ENCODE data around the gene PRDM16. TPM values are rescaled to one million over a fixed set of nuclear protein-coding genes. Genes with fewer than 3 reads are reported as not detected.

Gene PRDM16
- total RNA-seq, 2 experiments from 2014 or later = not detected

DNA sequence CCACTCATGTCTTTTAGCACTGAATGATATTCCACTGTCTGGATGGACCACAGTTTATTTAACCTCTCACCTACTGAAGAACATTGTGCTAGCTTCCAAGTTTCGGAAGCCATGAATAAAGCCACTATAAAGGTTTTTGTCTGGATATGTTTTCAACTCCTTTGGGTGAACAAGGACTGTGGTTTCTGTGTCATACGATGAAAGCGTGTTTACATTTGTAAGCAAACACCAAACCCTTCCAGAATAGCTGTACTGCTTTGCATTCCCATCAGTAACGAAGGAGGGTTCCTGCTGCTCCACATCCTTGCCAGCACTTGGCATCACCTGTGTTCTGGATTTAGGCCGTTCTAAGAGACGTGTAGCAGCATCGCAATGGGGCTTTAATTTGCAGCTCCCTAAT is 374.8 kb downstream of the PRDM16 start:
- CTCF ChIA-PET (ENCODE audit: unreplicated experiment) = interaction anchor here (0.6 kb wide), 1 partner anchor 1521 kb away, joined by 3 read pairs; no protein-coding TSS in a partner anchor
- no peaks in the 10 kb centered on the region for H3K4me1 ChIP-seq (ENCODE audit: insufficient read depth, low read length, poor library complexity, severe bottlenecking)
- H3K4me3 ChIP-seq (ENCODE audit: low read depth, low read length, poor library complexity, severe bottlenecking) = no peak overlapping the region
- no peak overlapping the region for H3K27ac ChIP-seq (ENCODE audit: low read depth, low read length, poor library complexity, severe bottlenecking)
- POLR2A ChIA-PET = no interaction called here
- H4K20me1 ChIP-seq (ENCODE audit: insufficient read depth, low read length) = no peaks in the 10 kb centered on the region
- H3K79me2 ChIP-seq (ENCODE audit: insufficient read depth, low read depth, low read length) = no peaks in the 10 kb centered on the region
- no peak overlapping the region for H2AFZ ChIP-seq (ENCODE audit: low read length)
- no peaks in the 10 kb centered on the region for H3K36me3 ChIP-seq (ENCODE audit: insufficient read depth, low read length)
- no peaks in the 10 kb centered on the region for H3K9me2 ChIP-seq (ENCODE audit: insufficient read depth, low read length)
- H3K9me3 ChIP-seq (ENCODE audit: low read length) = no peaks in the 10 kb centered on the region
- intact Hi-C loops (cut with micrococcal nuclease; ENCODE audit: unreplicated experiment) = no loop called here
- no TSS peak for BruUV-seq (replicated peaks)
- TF ChIP-seq, protein P1, sequence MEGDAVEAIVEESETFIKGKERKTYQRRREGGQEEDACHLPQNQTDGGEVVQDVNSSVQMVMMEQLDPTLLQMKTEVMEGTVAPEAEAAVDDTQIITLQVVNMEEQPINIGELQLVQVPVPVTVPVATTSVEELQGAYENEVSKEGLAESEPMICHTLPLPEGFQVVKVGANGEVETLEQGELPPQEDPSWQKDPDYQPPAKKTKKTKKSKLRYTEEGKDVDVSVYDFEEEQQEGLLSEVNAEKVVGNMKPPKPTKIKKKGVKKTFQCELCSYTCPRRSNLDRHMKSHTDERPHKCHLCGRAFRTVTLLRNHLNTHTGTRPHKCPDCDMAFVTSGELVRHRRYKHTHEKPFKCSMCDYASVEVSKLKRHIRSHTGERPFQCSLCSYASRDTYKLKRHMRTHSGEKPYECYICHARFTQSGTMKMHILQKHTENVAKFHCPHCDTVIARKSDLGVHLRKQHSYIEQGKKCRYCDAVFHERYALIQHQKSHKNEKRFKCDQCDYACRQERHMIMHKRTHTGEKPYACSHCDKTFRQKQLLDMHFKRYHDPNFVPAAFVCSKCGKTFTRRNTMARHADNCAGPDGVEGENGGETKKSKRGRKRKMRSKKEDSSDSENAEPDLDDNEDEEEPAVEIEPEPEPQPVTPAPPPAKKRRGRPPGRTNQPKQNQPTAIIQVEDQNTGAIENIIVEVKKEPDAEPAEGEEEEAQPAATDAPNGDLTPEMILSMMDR (conservative IDR thresholded peaks at IDR 0.05; ENCODE audit: low read length) = no peak
- no peak for TF ChIP-seq EZH2phosphoT487 (IDR thresholded peaks at IDR 0.05; ENCODE audit: borderline replicate concordance, low read depth, low read length)
- no peak for DNase-seq (ENCODE audit: low spot score)
- no peak overlapping the region for H3K4me2 ChIP-seq (ENCODE audit: low read length)

DNA sequence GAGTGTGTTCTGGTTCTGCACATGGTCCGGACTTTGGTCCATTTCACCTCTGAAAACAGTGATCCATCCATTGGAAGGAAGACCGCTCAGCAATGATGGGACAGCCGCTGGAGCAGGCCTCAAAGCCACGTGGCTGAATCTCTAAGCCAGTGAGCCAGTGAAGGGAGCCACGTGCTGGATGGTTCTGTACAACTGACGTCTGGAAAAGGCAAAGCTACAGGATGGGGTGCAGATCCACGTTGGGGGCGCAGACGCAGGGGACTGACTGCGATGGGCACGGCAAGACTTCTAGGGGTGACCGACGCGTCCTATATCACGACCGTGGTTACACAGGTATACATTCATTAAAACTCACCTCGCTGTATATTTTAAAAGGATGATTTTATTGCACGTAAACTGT is 375.3 kb downstream of the PRDM16 start:
- Histone ChIP-seq H3K27ac (ENCODE audit: low read depth, low read length, poor library complexity, severe bottlenecking) (no peak overlapping the region), H4K20me1 (ENCODE audit: insufficient read depth, low read length) (no peaks in the 10 kb centered on the region), H3K4me1 (ENCODE audit: insufficient read depth, low read length, poor library complexity, severe bottlenecking) (no peaks in the 10 kb centered on the region), H3K4me3 (ENCODE audit: low read depth, low read length, poor library complexity, severe bottlenecking) (no peak overlapping the region), H3K9me3 (ENCODE audit: low read length) (no peaks in the 10 kb centered on the region), H3K9me2 (ENCODE audit: insufficient read depth, low read length) (no peaks in the 10 kb centered on the region), H2AFZ (ENCODE audit: low read length) (no peak overlapping the region), H3K36me3 (ENCODE audit: insufficient read depth, low read length) (no peaks in the 10 kb centered on the region), H3K79me2 (ENCODE audit: insufficient read depth, low read depth, low read length) (no peaks in the 10 kb centered on the region), H3K4me2 (ENCODE audit: low read length) (no peak overlapping the region)
- TF ChIP-seq, protein P1 (conservative IDR thresholded peaks at IDR 0.05; ENCODE audit: low read length) = no peak
- TF ChIP-seq EZH2phosphoT487 (IDR thresholded peaks at IDR 0.05; ENCODE audit: borderline replicate concordance, low read depth, low read length) = no peak
- ChIA-PET CTCF (ENCODE audit: unreplicated experiment) (no interaction called here), POLR2A (no interaction called here)
- intact Hi-C loops (cut with micrococcal nuclease; ENCODE audit: unreplicated experiment) = no loop called here
- no TSS peak for BruUV-seq (replicated peaks)
- no peak for DNase-seq (ENCODE audit: low spot score)

DNA sequence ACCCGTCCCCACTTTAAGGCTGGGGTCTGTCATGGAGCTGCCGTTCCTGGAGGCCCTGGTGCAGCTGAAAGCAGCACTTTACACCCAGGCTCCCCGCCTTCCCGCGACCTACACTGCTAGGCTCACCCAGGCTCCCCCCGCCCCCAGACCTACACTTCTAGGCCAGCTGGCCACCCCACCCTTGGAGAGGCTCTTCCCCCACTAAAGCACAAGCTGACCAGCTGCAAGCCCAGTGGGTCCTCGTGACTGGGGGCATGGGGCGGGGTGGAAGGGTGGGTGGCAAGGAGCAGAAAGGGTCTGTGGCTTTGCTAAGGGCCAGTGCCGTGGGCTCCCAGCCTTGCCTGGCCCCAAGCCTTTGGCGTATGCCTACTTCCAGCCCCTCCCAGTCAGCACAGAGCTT is 375.7 kb downstream of the PRDM16 start:
- Histone ChIP-seq H2AFZ (ENCODE audit: low read length) (no peak overlapping the region), H3K4me3 (ENCODE audit: low read depth, low read length, poor library complexity, severe bottlenecking) (no peak overlapping the region), H3K9me2 (ENCODE audit: insufficient read depth, low read length) (no peaks in the 10 kb centered on the region), H4K20me1 (ENCODE audit: insufficient read depth, low read length) (no peaks in the 10 kb centered on the region), H3K27ac (ENCODE audit: low read depth, low read length, poor library complexity, severe bottlenecking) (no peak overlapping the region), H3K4me1 (ENCODE audit: insufficient read depth, low read length, poor library complexity, severe bottlenecking) (no peaks in the 10 kb centered on the region), H3K79me2 (ENCODE audit: insufficient read depth, low read depth, low read length) (no peaks in the 10 kb centered on the region), H3K36me3 (ENCODE audit: insufficient read depth, low read length) (no peaks in the 10 kb centered on the region), H3K4me2 (ENCODE audit: low read length) (no peak overlapping the region), H3K9me3 (ENCODE audit: low read length) (no peaks in the 10 kb centered on the region)
- no peak for TF ChIP-seq EZH2phosphoT487 (IDR thresholded peaks at IDR 0.05; ENCODE audit: borderline replicate concordance, low read depth, low read length)
- TF ChIP-seq, protein P1 (conservative IDR thresholded peaks at IDR 0.05; ENCODE audit: low read length) = no peak
- ChIA-PET POLR2A (no interaction called here), CTCF (ENCODE audit: unreplicated experiment) (no interaction called here)
- no peak for DNase-seq (ENCODE audit: low spot score)
- no TSS peak for BruUV-seq (replicated peaks)
- intact Hi-C loops (cut with micrococcal nuclease; ENCODE audit: unreplicated experiment) = no loop called here
